Activated CD4-positive, alpha-beta T cell treated with anti-CD3 and anti-CD28 coated beads, Interleukin-2, amount 10 ng/mL, durations not matched to agents 24 days and 14 days (primary cell): Measurements from ENCODE around the gene GPR152. TPM values are rescaled to one million over a fixed set of nuclear protein-coding genes. Genes with fewer than 3 reads are reported as not detected.
"Not testable (repeated sequence)": the region's sequence is repeated elsewhere in the genome, so short reads cannot be mapped to it uniquely, and the experiment has no call there.

Experiments used
- DNase-seq: peaks from one replicate; pipeline ENCODE4 v3.0.0; 2022
- H3K27ac Mint-ChIP-seq: one replicate; pipeline ENCODE4 v1.8.0; 2022; ENCODE audit warnings: mild to moderate bottlenecking, mixed read lengths
- H3K27me3 Mint-ChIP-seq: one replicate; pipeline ENCODE4 v1.8.0; 2022; ENCODE audit warnings: mixed read lengths
- H3K36me3 Mint-ChIP-seq: one replicate; pipeline ENCODE4 v1.8.0; 2022; ENCODE audit warnings: low read depth, mild to moderate bottlenecking, mixed read lengths
- H3K4me1 Mint-ChIP-seq: one replicate; pipeline ENCODE4 v1.8.0; 2021; ENCODE audit warnings: mixed read lengths
- H3K4me3 Mint-ChIP-seq: one replicate; pipeline ENCODE4 v1.8.0; 2022; ENCODE audit warnings: mild to moderate bottlenecking, moderate library complexity, mixed read lengths
- H3K9me3 Mint-ChIP-seq: one replicate; pipeline ENCODE4 v1.8.0; 2021; ENCODE audit warnings: mixed read lengths
- intact Hi-C: fragments of 100-400 bp; cut with micrococcal nuclease; formaldehyde crosslinking; loops from one replicate; pipeline ENCODE4 v1.15.1; 2023
- total RNA-seq: library from RNA; stranded (reverse); gene quantifications from 2 replicates; pipeline ENCODE4 v1.2.3, GENCODE V29; 2022

The GPR152 gene
- total RNA-seq, 1 donor from 2014 or later, result not detected

- Mint-ChIP-seq H3K9me3 (no peaks in the 10 kb centered on the region), H3K4me1 (peaks cover 16% of the 10 kb centered on the region), H3K27ac (no peak overlapping the region), H3K36me3 (peaks cover 55% of the 10 kb centered on the region), H3K4me3 (no peak overlapping the region), H3K27me3 (no peaks in the 10 kb centered on the region)
- intact Hi-C loops, result no loop called here
- peak; percentile 74 for DNase-seq
Measured at GRCh38 chr11:67492801-67493547, 40.4 kb upstream of the GPR152 start.

GRCh38 chr11:67492069-67492727, 39.7 kb upstream of the GPR152 start:
- Mint-ChIP-seq H3K9me3 (no peaks in the 10 kb centered on the region), H3K27ac (no peak overlapping the region), H3K27me3 (no peaks in the 10 kb centered on the region), H3K4me1 (peaks cover 23% of the 10 kb centered on the region), H3K36me3 (peaks cover 57% of the 10 kb centered on the region), H3K4me3 (no peak overlapping the region)
- DNase-seq, result no peak
- intact Hi-C loops, result no loop called here

GRCh38 chr11:67491276-67492068, 38.9 kb upstream of the GPR152 start:
- peaks cover 58% of the 10 kb centered on the region for H3K36me3 Mint-ChIP-seq
- H3K27ac Mint-ChIP-seq, result peak overlapping the region; percentile 73
- H3K4me3 Mint-ChIP-seq, result no peak overlapping the region
- H3K4me1 Mint-ChIP-seq, result peaks cover 30% of the 10 kb centered on the region
- peaks cover under 1% of the 10 kb centered on the region for H3K9me3 Mint-ChIP-seq
- DNase-seq, result no peak
- H3K27me3 Mint-ChIP-seq, result no peaks in the 10 kb centered on the region
- intact Hi-C loops, result no loop called here

GRCh38 chr11:67490727-67491065, 38.2 kb upstream of the GPR152 start:
- H3K27ac Mint-ChIP-seq, result peak overlapping the region; percentile 73
- peaks cover 6% of the 10 kb centered on the region for H3K9me3 Mint-ChIP-seq
- H3K4me1 Mint-ChIP-seq, result peaks cover 36% of the 10 kb centered on the region
- H3K27me3 Mint-ChIP-seq, result no peaks in the 10 kb centered on the region
- intact Hi-C loops, result no loop called here
- H3K36me3 Mint-ChIP-seq, result peaks cover 59% of the 10 kb centered on the region
- H3K4me3 Mint-ChIP-seq, result no peak overlapping the region
- DNase-seq, result no peak

GRCh38 chr11:67489885-67490726, 37.6 kb upstream of the GPR152 start:
- DNase-seq, result no peak
- Mint-ChIP-seq H3K27me3 (no peaks in the 10 kb centered on the region), H3K36me3 (peaks cover 59% of the 10 kb centered on the region), H3K27ac (peak overlapping the region; percentile 86), H3K9me3 (peaks cover 6% of the 10 kb centered on the region), H3K4me1 (peaks cover 38% of the 10 kb centered on the region), H3K4me3 (no peak overlapping the region)
- intact Hi-C loops, result loop anchor here (10.0 kb wide), 1 partner anchor 535 kb away; the partner anchor contains the start of gene PC

GRCh38 chr11:67489203-67489884, 36.8 kb upstream of the GPR152 start:
- Mint-ChIP-seq H3K36me3 (peaks cover 66% of the 10 kb centered on the region), H3K4me3 (no peak overlapping the region), H3K9me3 (peaks cover 6% of the 10 kb centered on the region), H3K4me1 (peaks cover 46% of the 10 kb centered on the region), H3K27me3 (no peaks in the 10 kb centered on the region), H3K27ac (peak overlapping the region; percentile 99)
- DNase-seq, result no peak
- intact Hi-C loops, result loop anchor here (10.0 kb wide), 1 partner anchor 535 kb away; the partner anchor contains the start of gene PC

GRCh38 chr11:67486481-67487195, 34.1 kb upstream of the GPR152 start:
- Mint-ChIP-seq H3K27me3 (no peaks in the 10 kb centered on the region), H3K36me3 (peaks cover 62% of the 10 kb centered on the region), H3K4me3 (peak overlapping the region; percentile 96), H3K4me1 (peaks cover 59% of the 10 kb centered on the region), H3K9me3 (peaks cover 6% of the 10 kb centered on the region), H3K27ac (peak overlapping the region; percentile 99)
- intact Hi-C loops, result loop anchor here (1.0 to 10.0 kb wide), 3 partner anchors 20 to 532 kb away; partner anchors contain the start of genes PC and PTPRCAP
- DNase-seq, result peak; percentile 79

GRCh38 chr11:67485873-67486361, 33.4 kb upstream of the GPR152 start:
- not testable (repeated sequence) for H3K27me3 Mint-ChIP-seq, H3K9me3 Mint-ChIP-seq
- peak; percentile 86 for DNase-seq
- Mint-ChIP-seq H3K4me1 (peaks cover 59% of the 10 kb centered on the region), H3K27ac (peak overlapping the region; percentile 99), H3K36me3 (peaks cover 58% of the 10 kb centered on the region), H3K4me3 (peak overlapping the region; percentile 96)
- intact Hi-C loops, result loop anchor here (2.0 to 10.0 kb wide), 3 partner anchors 49 to 531 kb away; partner anchors contain the start of genes PC and PTPRCAP

GRCh38 chr11:67484847-67485311, 32.4 kb upstream of the GPR152 start:
- peak overlapping the region; percentile 99 for H3K27ac Mint-ChIP-seq
- peaks cover 6% of the 10 kb centered on the region for H3K9me3 Mint-ChIP-seq
- DNase-seq, result peak; percentile 89
- H3K4me1 Mint-ChIP-seq, result peaks cover 59% of the 10 kb centered on the region
- H3K4me3 Mint-ChIP-seq, result peak overlapping the region; percentile 96
- peaks cover 1% of the 10 kb centered on the region for H3K27me3 Mint-ChIP-seq
- intact Hi-C loops, result loop anchor here (2.0 to 10.0 kb wide), 3 partner anchors 82 to 530 kb away; partner anchors contain the start of genes GRK2 and PC
- H3K36me3 Mint-ChIP-seq, result peaks cover 52% of the 10 kb centered on the region

GRCh38 chr11:67483831-67484665, 31.5 kb upstream of the GPR152 start:
- peak; percentile 85 for DNase-seq
- H3K27me3 Mint-ChIP-seq, result peaks cover 5% of the 10 kb centered on the region
- H3K9me3 Mint-ChIP-seq, result peaks cover 6% of the 10 kb centered on the region
- peaks cover 47% of the 10 kb centered on the region for H3K36me3 Mint-ChIP-seq
- H3K4me1 Mint-ChIP-seq, result peaks cover 55% of the 10 kb centered on the region
- peak overlapping the region; percentile 99 for H3K27ac Mint-ChIP-seq
- peak overlapping the region; percentile 96 for H3K4me3 Mint-ChIP-seq
- intact Hi-C loops, result loop anchor here (1.0 to 10.0 kb wide), 4 partner anchors 20 to 529 kb away; partner anchors contain the start of genes GRK2 and PC
